SU-DHL-6 (cell line): ENCODE measurements around the gene CCR7.

Source experiments
- CTCF ChIP-seq: fragments of 200-600 bp; sonication (generic); IDR thresholded peaks from one replicate; pipeline ENCODE4 v1.5.1; 2017; ENCODE audit warnings: antibody characterized with exemption, mild to moderate bottlenecking, low read length, moderate library complexity; ENCODE audit not compliant: insufficient read depth, poor library complexity, severe bottlenecking
- EZH2phosphoT487 ChIP-seq: fragments of 200-600 bp; sonication (generic), shearing (Covaris generic); conservative IDR thresholded peaks from 2 replicates; pipeline ENCODE4 v1.6.1; 2018; ENCODE audit warnings: mild to moderate bottlenecking, antibody characterized with exemption, low read length, moderate library complexity, mixed read lengths

DNA sequence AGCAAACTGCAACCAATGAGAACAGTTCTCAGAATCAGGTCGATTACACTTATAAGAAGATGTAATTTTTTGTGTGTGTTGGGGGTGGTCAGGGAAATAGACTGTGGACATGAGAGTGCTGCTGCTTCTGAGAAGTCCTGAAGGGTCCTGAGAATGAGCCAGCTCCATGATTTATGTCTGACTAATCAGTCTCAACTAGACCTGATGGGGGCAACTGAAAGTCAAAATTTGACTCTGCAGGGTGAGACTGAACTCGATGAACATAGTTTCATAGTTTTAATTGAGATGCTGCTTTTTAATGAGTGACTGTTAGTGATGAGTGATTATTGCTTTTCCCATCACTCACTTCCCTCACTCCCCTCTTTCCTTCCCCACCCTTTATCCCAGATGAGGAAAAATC is 45.1 kb upstream of the CCR7 start:
- TF ChIP-seq CTCF = no peak
- no peak for TF ChIP-seq EZH2phosphoT487
